Measurements from ENCODE around the gene LMX1B.

The LMX1B gene

GRCh38 chr9:126674365-126675146 lies 60.8 kb downstream of the LMX1B start:
- in situ Hi-C loops (cut with MboI; ENCODE audit: low sequenced_read_pairs) = no loop called here

- in situ Hi-C loops (cut with MboI; ENCODE audit: low sequenced_read_pairs) = no loop called here
These were observed 61.4 kb downstream of the LMX1B start for GRCh38 chr9:126675147-126675467.

GRCh38 chr9:126676102-126676684 lies 62.5 kb downstream of the LMX1B start:
- in situ Hi-C loops (cut with MboI; ENCODE audit: low sequenced_read_pairs) = no loop called here

GRCh38 chr9:126676685-126677143 lies 63.0 kb downstream of the LMX1B start:
- in situ Hi-C loops (cut with MboI; ENCODE audit: low sequenced_read_pairs) = no loop called here

GRCh38 chr9:126677188-126678084 lies 63.7 kb downstream of the LMX1B start:
- in situ Hi-C loops (cut with MboI; ENCODE audit: low sequenced_read_pairs) = no loop called here

DNA sequence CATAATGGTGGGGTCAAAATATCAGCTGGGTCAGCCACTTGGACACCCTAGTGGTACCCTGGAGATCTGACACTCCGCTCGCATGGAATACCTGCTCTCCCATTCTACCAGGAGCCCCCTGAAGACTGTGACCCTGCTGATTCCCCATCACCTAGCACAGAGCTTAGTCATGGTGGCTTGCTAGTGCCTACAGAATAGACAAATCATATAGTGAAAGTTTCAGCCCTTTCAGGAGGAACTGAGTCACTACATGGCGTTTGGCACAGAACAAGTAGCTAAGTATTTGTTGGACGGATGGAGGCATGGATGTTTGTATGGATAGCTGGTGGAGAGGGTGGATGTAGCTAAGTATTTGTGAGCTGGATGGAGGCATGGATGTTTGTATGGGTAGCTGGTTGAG lies 65.3 kb downstream of the LMX1B start:
- in situ Hi-C loops (cut with MboI; ENCODE audit: low sequenced_read_pairs) = no loop called here

GRCh38 chr9:126681336-126681735 lies 67.6 kb downstream of the LMX1B start:
- in situ Hi-C loops (cut with MboI; ENCODE audit: low sequenced_read_pairs) = no loop called here

- in situ Hi-C loops (cut with MboI; ENCODE audit: low sequenced_read_pairs) = no loop called here
These were observed 68.5 kb downstream of the LMX1B start for GRCh38 chr9:126682113-126682810.

GRCh38 chr9:126682928-126683697 lies 69.4 kb downstream of the LMX1B start:
- in situ Hi-C loops (cut with MboI; ENCODE audit: low sequenced_read_pairs) = no loop called here

- in situ Hi-C loops (cut with MboI; ENCODE audit: low sequenced_read_pairs) = no loop called here
These were observed 69.9 kb downstream of the LMX1B start for GRCh38 chr9:126683698-126684044.

- in situ Hi-C loops (cut with MboI; ENCODE audit: low sequenced_read_pairs) = no loop called here
These were observed 70.6 kb downstream of the LMX1B start for GRCh38 chr9:126684345-126684744.

- in situ Hi-C loops (cut with MboI; ENCODE audit: low sequenced_read_pairs) = no loop called here
These were observed 71.3 kb downstream of the LMX1B start for GRCh38 chr9:126684965-126685465.

DNA sequence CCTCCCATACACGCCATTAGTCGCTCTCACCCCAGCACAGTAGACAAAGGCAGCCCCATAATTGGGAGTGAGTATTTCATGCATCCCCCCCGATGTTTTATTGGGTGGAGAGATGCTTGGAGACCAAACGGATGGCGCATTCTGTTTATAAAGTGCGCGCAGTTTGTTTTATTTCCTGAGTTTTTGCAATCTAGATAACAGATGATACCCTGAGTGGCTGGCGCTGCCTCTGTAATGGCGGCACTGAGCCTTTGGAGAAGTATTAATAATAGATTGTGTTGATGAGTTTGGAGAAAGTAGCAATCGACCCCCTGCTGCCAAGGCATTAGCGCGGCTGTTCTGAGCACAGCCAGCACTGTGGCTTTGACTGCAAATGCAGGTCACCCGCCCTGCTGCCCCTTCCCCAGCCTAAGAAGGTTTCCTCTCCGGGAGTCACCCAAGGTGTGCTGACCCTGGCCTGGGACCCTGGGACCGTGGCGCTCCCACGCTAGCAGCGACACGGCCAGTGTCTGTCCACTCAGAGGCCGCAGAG lies 74.3 kb downstream of the LMX1B start:
- in situ Hi-C loops (cut with MboI; ENCODE audit: low sequenced_read_pairs) = no loop called here

DNA sequence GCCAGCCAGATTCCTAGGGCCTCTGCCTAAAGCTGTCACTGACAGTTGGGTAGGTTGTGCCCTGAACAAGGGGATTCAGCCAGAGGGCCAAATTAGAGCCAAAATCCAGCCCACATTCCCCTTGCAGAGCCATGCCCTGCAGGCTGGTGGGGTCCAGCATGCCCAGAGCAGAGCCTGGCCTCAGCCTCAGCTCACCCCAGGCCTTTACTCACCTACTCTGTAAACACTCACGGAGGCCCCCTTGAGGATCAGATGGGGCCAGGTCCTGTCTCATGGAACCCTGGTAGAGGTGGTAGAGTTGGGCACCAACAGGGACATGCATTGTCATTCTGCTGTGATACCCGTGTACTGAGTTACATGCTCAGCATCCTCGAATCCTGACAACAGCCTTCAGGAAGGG lies 74.9 kb downstream of the LMX1B start:
- in situ Hi-C loops (cut with MboI; ENCODE audit: low sequenced_read_pairs) = no loop called here

GRCh38 chr9:126689027-126689825 lies 75.5 kb downstream of the LMX1B start:
- in situ Hi-C loops (cut with MboI; ENCODE audit: low sequenced_read_pairs) = no loop called here

DNA sequence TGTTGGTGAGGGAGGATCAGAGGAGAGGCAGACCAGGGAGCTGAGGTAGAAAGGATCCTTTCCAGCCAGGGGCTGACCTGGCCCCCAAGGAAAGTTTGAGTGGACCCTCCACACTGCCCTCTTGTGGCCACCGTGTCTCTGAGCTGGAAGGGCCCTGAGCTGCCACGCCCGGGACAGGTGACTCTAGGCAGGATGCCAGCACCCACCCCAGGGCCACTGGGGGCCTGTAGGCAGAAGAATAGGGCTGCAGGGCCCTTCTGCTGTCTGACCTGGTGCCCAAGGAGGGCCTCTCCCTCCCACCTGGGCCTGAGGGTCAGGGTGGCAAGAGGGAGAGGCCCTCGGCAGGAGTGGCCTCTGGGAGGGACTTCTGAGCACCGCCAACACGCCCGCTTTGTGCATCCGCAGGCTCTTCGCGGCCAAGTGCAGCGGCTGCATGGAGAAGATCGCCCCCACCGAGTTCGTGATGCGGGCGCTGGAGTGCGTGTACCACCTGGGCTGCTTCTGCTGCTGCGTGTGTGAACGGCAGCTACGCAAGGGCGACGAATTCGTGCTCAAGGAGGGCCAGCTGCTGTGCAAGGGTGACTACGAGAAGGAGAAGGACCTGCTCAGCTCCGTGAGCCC lies 76.8 kb downstream of the LMX1B start:
- in situ Hi-C loops (cut with MboI; ENCODE audit: low sequenced_read_pairs) = no loop called here

DNA sequence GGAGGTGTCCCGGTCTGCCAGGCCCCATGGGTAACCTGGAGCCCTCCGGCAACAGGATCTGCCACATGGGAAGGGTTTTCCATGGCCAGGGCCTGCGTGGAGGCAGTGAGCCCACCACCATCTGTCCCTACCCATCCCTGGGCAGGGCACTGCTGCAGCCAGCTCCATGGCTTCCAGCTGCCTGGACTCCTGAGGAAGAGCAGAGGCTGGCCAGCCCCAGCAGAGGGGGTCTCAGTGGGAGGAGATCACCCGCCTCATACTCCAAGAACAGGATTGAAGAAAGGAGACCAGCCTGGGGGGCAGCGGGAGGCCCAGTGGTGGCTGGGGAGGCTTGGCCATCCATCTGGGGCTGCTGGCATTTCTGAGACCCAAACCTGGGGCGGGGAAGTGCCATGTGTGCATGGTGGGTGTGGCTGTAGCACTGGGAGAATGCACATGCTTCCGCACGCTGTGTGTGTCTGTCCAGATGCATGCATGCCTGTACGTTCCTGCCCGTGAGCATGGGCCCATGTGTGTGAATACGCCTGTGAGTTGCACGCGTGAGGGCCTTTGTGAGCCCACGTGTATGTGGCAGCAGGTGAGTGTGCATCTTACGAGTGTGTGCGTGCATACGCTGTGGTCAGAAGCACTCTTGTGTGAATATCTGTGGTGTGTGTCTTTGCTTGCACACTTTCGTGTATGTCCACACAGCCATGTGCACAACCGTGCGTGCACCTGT lies 78.5 kb downstream of the LMX1B start:
- in situ Hi-C loops (cut with MboI; ENCODE audit: low sequenced_read_pairs) = no loop called here

DNA sequence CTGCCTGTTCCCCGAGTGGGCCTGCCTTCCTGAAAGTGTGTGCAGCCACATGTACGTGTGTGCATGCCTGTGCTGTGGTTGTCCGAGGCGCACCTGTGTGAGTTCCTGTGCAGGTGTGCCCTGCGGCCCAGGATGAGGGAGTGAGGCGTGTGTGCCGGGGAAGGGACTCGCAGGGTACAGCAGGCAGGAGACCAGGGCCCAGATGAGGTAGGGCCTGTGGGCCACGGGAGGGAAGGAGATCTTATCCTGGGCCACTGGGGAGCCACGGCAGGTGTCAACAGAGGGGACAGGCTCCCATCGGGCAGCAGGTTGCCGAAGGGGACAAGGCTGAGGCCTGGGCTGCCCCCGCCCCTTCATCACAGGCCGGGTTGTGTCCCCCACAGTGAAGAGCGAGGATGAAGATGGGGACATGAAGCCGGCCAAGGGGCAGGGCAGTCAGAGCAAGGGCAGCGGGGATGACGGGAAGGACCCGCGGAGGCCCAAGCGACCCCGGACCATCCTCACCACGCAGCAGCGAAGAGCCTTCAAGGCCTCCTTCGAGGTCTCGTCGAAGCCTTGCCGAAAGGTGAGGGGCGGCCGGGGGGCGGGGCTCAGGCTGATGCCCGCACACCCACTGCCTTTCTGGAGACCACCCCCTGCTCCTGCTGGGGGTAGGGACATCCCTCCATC lies 79.2 kb downstream of the LMX1B start:
- in situ Hi-C loops (cut with MboI; ENCODE audit: low sequenced_read_pairs) = no loop called here

Measured in HL-60/S4 treated with retinoic acid at 250 ng/mL for 4 days and 3 days (cell line).